Hepatocyte (in vitro differentiated cells): ENCODE measurements around the gene ATP4A. TPM values are rescaled to one million over a fixed set of nuclear protein-coding genes. Genes with fewer than 3 reads are reported as not detected.
"Not testable (repeated sequence)": the region's sequence is repeated elsewhere in the genome, so short reads cannot be mapped to it uniquely, and the experiment has no call there.

Experiments
- DNase-seq: peaks from one replicate; pipeline ENCODE4 v3.0.0-alpha.2; 2016; ENCODE audit warnings: low spot score
- H2AFZ ChIP-seq: fragments of 200-600 bp; sonication (generic); 2 replicates; pipeline ENCODE4 v1.6.0; 2016; ENCODE audit warnings: antibody characterized with exemption, mild to moderate bottlenecking
- H3K27ac ChIP-seq: fragments of 200-600 bp; sonication (generic); 2 replicates; pipeline ENCODE4 v1.5.1; 2016; ENCODE audit warnings: mild to moderate bottlenecking
- H3K27me3 ChIP-seq: fragments of 200-600 bp; sonication (generic); 2 replicates; pipeline ENCODE4 v1.6.1; 2016
- H3K36me3 ChIP-seq: fragments of 200-600 bp; sonication (generic); replicated peaks from 2 replicates; pipeline ENCODE4 v1.5.1; 2016; ENCODE audit warnings: low read depth; ENCODE audit not compliant: insufficient read depth
- H3K4me1 ChIP-seq: fragments of 200-600 bp; sonication (generic); 2 replicates; pipeline ENCODE4 v1.5.1; 2016; ENCODE audit warnings: mild to moderate bottlenecking, moderate library complexity; ENCODE audit not compliant: insufficient read depth
- H3K4me2 ChIP-seq: fragments of 200-600 bp; sonication (generic); 2 replicates; pipeline ENCODE4 v1.6.0; 2016
- H3K4me3 ChIP-seq: fragments of 200-600 bp; sonication (generic); 2 replicates; pipeline ENCODE4 v1.5.1; 2016; ENCODE audit warnings: mild to moderate bottlenecking
- H3K79me2 ChIP-seq: fragments of 200-600 bp; sonication (generic); 2 replicates; pipeline ENCODE4 v1.6.0; 2017; ENCODE audit warnings: mild to moderate bottlenecking
- H3K9me2 ChIP-seq: fragments of 200-600 bp; sonication (generic); replicated peaks from 2 replicates; pipeline ENCODE4 v1.6.0; 2017; ENCODE audit warnings: mild to moderate bottlenecking; ENCODE audit not compliant: insufficient read depth
- H3K9me3 ChIP-seq: fragments of 200-600 bp; sonication (generic); 2 replicates; pipeline ENCODE4 v1.5.1; 2016; ENCODE audit warnings: low read depth, mild to moderate bottlenecking
- H4K20me1 ChIP-seq: fragments of 200-600 bp; sonication (generic); 2 replicates; pipeline ENCODE4 v1.6.0; 2016; ENCODE audit warnings: mild to moderate bottlenecking; ENCODE audit not compliant: insufficient read depth, poor library complexity, severe bottlenecking
- CTCF ChIP-seq: fragments of 200-600 bp; sonication (generic); IDR thresholded peaks from 2 replicates; pipeline ENCODE4 v1.5.1; 2016; ENCODE audit warnings: antibody characterized with exemption, mild to moderate bottlenecking; ENCODE audit not compliant: poor library complexity
- EZH2 ChIP-seq: fragments of 200-600 bp; sonication (generic); IDR thresholded peaks from 2 replicates; pipeline ENCODE4 v1.6.1; 2016; ENCODE audit warnings: antibody characterized with exemption, mild to moderate bottlenecking, borderline replicate concordance
- EZH2phosphoT487 ChIP-seq: fragments of 200-600 bp; sonication (generic); IDR thresholded peaks from one replicate; pipeline ENCODE4 v1.6.1; 2018; ENCODE audit warnings: antibody characterized with exemption, mild to moderate bottlenecking, low read depth, moderate library complexity; ENCODE audit not compliant: unreplicated experiment, severe bottlenecking
- WGBS: methylation state at CpG from one replicate; pipeline ENCODE4 v1.1.6; 2016; ENCODE audit warnings: low lambda C conversion rate; ENCODE audit errors: missing lambda C conversion rate; 5-methylcytosine and 5-hydroxymethylcytosine counted together
- polyA plus RNA-seq: library from polyadenylated mRNA; unstranded; fragments of >200 nt; fragmentation: Nextera tagmentation; extraction: Ambion mirVana; gene quantifications from 2 replicates; pipeline ENCODE4 v1.2.1, GENCODE V29; 2016
- total RNA-seq: library from RNA; depleted of rRNA; stranded (reverse); fragments of >200 nt; gene quantifications from 2 replicates; pipeline ENCODE4 v1.2.3, GENCODE V29; 2014

Gene ATP4A
- total and polyA plus RNA-seq, 2 experiments from 2014 or later: 3.5 to 5.0 TPM

- H4K20me1 ChIP-seq: no peaks in the 10 kb centered on the region
- no peak overlapping the region for H3K4me3 ChIP-seq
- no peak overlapping the region for H3K27ac ChIP-seq
- no peak overlapping the region for H3K4me2 ChIP-seq
- TF ChIP-seq EZH2phosphoT487 (no peak), CTCF (no peak), EZH2 (no peak)
- DNase-seq: no peak
- H3K27me3 ChIP-seq: no peaks in the 10 kb centered on the region
- H3K79me2 ChIP-seq: no peaks in the 10 kb centered on the region
- H3K4me1 ChIP-seq: no peaks in the 10 kb centered on the region
- no peaks in the 10 kb centered on the region for H3K9me3 ChIP-seq
- no peaks in the 10 kb centered on the region for H3K9me2 ChIP-seq
- H3K36me3 ChIP-seq: no peaks in the 10 kb centered on the region
- WGBS: 89% methylated on average over 3 of the region's 3 CpGs
- H2AFZ ChIP-seq: no peak overlapping the region
These were observed 38.5 kb upstream of the ATP4A start for GRCh38 chr19:35601971-35602370.

- Histone ChIP-seq H3K9me2 (no peaks in the 10 kb centered on the region), H2AFZ (no peak overlapping the region), H3K79me2 (no peaks in the 10 kb centered on the region), H3K4me3 (no peak overlapping the region), H3K27me3 (no peaks in the 10 kb centered on the region), H3K4me2 (no peak overlapping the region), H4K20me1 (no peaks in the 10 kb centered on the region), H3K27ac (no peak overlapping the region), H3K9me3 (no peaks in the 10 kb centered on the region), H3K4me1 (no peaks in the 10 kb centered on the region), H3K36me3 (no peaks in the 10 kb centered on the region)
- no peak for DNase-seq
- 81% methylated on average over 4 of the region's 4 CpGs for WGBS
- TF ChIP-seq CTCF: no peak
- TF ChIP-seq EZH2: no peak
- TF ChIP-seq EZH2phosphoT487: no peak
These were observed 33.0 kb upstream of the ATP4A start for GRCh38 chr19:35596366-35596999.

GRCh38 chr19:35595928-35596327 is 32.5 kb upstream of the ATP4A start:
- H4K20me1 ChIP-seq: no peaks in the 10 kb centered on the region
- H3K4me2 ChIP-seq: no peak overlapping the region
- no peak for TF ChIP-seq EZH2
- no peak for TF ChIP-seq CTCF
- no peak for TF ChIP-seq EZH2phosphoT487
- H3K4me1 ChIP-seq: no peaks in the 10 kb centered on the region
- no peak overlapping the region for H2AFZ ChIP-seq
- WGBS: 95% methylated on average over 1 of the region's 1 CpG
- H3K27me3 ChIP-seq: no peaks in the 10 kb centered on the region
- H3K27ac ChIP-seq: no peak overlapping the region
- no peak overlapping the region for H3K4me3 ChIP-seq
- DNase-seq: no peak
- no peaks in the 10 kb centered on the region for H3K36me3 ChIP-seq
- H3K9me2 ChIP-seq: no peaks in the 10 kb centered on the region
- no peaks in the 10 kb centered on the region for H3K9me3 ChIP-seq
- no peaks in the 10 kb centered on the region for H3K79me2 ChIP-seq

GRCh38 chr19:35595026-35595425 is 31.6 kb upstream of the ATP4A start:
- not testable (repeated sequence) for H3K27me3 ChIP-seq, H3K9me3 ChIP-seq, H3K79me2 ChIP-seq, DNase-seq, H4K20me1 ChIP-seq, H3K4me1 ChIP-seq, H3K4me3 ChIP-seq, H3K4me2 ChIP-seq, H2AFZ ChIP-seq, H3K9me2 ChIP-seq, H3K27ac ChIP-seq, H3K36me3 ChIP-seq
- WGBS: 93% methylated on average over 3 of the region's 3 CpGs
